Stimulated activated CD8-positive, alpha-beta memory T cell treated with anti-CD3 and anti-CD28 coated beads, Interleukin-4, amount 100 ng/mL, for 1 hour (primary cell): ENCODE results near the gene CHCHD3.
"Not testable (repeated sequence)": the region's sequence is repeated elsewhere in the genome, so short reads cannot be mapped to it uniquely, and the experiment has no call there.

Experiments used
- DNase-seq, 2 donors: peaks; one replicate each; pipeline ENCODE4 v3.0.0-alpha.2; 2020; ENCODE audit warnings: low read depth in 2 of 2, low spot score in 1 of 2

CHCHD3 gene

DNA sequence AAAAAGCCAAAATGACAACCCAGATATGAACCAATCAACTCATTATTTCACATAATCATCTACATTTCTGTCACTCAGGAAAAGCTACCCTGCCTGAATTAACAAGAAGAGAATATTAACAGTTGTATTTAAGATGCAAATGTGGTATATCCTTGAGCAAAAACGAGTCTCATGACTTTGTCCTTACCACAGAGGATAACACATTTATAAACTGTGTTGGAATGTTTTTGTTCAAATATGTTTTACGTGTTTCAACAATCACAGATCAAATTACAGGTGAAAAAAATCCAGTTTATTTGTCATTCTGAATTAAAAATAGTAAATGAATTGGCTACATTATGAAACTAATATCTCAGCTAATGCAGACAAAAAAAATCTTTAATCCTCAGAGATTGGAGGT, 34.6 kb downstream of the CHCHD3 start:
- DNase-seq, result no peak

DNA sequence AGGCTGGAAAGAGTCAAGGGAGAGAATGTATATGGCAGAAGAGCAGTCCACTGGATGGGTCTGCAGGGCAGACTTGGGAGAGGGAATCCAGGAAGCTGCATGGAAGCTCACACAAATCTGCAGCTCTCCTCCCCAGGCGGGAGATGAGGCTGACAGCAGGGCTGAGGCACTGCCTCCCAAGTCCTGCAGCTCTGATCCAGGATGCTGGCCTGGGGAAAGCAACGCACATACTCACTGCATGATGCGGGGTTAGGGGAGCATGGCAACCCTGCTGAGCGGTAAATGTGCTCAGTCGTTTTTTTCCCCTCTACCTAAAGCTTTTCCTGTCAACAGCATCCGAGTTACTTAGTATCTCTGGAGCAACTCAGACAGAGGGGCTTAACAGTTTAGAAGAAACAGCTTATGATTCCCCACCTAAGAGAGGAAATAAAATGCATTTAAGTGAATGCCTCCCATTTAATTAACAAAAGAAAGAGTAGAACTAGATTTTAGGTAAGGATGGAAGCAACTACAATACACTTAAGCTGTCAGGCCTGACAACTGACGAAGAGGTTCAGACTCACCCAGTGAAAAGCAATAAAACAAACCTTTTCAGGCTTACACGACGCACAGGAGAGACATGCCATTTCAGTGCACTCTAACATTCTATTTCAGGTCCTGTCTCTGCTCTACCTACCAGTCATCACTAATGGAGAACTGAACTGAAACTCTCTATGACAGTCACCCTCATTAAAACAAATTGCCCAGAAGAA, 37.0 kb downstream of the CHCHD3 start:
- DNase-seq, result no peak

DNA sequence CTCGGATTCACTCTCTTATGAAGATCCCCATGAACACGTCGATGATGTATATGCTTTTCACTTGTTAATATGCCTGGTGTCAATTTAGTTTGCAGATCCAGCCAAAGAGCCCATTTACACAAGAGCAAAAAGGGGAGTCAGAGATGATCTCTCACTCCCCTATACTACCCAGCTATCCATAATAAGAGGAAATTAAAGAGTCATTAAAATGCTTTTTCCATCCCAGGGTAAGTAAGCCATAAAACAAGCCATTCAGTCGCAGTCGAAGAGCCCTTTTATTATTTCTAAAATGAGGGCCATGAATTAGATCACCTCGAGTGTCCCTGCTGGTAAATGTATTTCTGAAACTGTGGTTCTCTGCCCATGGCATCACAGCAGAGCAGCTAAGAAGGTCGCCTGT, 41.2 kb downstream of the CHCHD3 start:
- no peak for DNase-seq

DNA sequence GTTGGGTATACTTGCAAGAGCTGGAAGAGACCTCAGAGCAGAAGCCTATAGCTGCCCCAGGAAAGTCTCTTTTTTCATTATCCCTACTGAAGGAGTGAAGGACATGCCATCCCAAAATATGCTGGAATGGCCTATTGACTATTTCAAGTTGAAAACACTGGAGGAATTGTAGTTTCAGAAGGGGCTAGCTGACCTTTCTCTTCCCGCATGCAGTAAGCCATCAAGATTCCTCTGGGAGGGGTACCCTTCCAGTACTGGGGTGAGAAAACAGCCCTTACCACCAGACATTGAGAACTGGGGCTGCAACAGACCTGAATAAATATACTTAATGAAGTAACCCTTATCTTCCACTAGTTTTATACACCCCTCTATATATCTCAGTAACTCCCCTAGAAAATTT, 41.7 kb downstream of the CHCHD3 start:
- no peak for DNase-seq

DNA sequence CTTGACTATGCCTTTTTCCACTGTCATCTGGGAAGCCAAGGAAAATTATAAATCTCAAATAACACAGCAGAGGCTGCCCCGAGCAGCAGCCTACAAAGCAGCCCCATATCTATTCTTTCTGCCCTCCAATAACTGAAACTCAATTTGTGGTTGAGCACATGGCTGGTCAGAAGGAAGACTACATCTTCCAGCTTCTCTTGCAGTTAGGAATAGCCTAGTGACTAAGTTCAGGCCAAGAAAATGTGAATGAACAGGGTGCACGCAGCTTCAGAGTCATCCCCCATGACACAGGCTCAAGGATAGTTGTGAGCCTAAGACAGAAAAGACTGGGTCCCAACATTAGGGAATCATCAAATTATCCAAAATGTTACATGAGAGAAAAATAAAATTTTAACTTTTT, 42.3 kb downstream of the CHCHD3 start:
- DNase-seq, result no peak

DNA sequence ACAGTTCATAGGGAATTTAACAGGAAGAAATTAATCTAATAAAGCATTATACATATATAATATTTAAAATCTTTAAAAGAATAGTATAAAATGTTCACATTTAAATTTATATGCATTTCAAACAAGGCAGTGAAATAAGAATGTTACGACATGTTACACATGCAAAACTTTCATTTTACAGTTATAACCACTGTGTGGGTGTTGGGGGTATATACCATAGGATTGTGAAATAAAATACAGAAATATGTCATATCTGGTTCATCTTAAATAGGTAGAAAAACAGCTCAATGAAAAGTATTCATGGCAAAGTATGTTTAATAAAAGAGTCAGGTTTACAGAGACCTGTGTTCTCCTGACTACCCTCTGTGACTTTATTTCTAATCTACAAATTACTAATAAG, 45.6 kb downstream of the CHCHD3 start:
- no peak for DNase-seq

DNA sequence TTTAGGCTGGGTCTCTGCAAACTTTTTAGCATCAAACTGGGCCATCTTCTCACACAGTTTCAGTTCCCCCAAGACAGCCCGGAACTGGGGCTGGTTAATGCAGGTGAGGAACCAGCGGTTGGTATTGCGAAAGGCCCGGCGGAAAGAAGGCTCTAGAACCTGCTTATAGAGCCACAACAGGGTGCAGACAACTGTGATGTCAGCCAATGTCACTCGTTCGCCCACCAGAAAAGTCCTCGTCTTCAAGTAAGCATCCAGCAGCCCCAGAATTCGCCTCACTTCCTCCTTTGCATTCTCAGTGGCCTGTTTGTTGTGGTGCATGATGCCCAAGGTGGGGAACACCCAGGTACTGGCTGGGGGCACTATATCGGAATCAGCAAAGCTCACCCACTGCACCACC, 46.6 kb downstream of the CHCHD3 start:
- DNase-seq, result not testable (repeated sequence)

DNA sequence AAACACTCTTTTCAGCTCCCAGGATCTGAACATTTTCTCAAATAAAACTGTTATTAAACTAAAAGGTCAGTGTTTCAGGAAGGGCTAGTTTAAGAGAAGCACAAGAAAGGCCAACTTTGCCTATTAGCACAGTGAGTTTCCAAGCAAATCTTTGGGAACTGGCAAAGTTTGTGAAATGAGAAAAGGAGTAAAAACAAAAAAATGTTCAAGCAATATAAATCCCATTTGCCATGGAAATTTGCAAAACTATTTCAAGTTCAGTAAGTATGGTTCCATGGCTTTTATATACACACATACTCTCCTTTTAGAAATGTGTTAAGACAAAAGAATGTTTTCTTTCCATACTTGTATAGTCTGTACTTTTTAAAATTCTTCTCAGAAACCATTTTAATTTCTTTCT, 51.5 kb downstream of the CHCHD3 start:
- DNase-seq, result no peak

DNA sequence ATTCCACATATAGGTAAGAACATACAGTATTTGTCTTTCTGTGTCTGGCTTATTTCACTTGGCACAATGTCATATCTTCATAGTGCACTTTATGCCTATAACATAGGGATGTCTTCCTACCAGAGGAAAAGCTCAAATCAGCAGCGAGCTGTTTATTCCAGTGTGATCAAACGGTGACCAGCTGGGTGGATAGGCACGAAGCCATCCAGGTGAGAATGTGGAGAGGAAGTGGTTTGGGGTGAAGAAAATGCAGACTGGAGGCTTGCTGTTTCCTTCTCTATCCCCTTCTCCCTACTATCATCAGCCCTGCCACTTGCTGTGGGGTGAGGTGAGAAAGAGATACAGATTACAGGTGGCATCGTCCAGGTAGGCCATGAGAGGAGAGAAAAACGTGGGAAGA, 52.4 kb downstream of the CHCHD3 start:
- DNase-seq, result no peak

DNA sequence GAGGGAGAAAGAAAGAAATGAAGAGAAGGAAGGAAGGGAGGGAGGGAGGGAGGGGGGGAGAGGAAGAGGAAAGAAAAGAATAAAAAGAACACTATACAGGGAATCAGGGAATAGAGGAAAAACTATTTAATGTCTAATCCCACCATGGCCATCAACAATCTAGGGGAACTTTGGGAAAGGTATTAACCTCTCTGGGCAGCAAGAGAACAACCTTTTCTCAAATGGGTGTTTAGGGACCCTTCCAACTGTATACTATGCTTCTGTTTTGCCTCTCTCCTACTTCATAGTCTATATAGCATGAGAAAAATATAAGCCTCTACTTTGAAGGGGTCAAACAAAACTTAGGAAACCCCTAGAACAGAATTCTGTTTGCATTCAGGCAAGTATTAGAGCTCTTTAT, 54.5 kb downstream of the CHCHD3 start:
- DNase-seq, result no peak

DNA sequence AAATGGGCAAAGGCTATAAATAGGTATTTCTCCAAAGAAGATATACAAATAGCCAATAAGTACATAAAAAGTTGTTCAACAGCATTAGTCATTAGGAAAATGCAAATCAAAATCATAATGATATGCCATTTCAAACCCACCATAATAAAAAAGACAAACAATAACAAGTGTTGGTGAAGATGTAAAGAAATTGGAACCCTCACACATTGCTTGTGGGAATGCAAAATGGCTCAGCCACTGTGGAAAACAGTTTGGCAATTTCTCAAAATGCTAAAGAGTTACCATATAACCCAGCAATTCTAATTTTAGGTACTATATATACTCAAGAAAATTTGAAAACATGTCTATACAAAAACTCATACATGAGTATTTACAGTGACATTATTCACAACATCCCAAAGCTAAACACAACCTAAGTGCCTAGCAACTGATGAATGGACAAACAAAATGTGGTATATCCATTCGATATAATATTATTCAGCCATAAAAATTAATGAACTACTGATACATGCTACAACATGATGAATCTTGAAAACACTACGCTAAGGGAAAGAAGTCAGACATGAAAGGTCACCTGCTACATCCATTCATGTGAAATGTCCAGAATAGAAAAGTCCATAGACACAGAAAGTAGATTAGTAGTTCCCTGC, 55.6 kb downstream of the CHCHD3 start:
- no peak for DNase-seq

DNA sequence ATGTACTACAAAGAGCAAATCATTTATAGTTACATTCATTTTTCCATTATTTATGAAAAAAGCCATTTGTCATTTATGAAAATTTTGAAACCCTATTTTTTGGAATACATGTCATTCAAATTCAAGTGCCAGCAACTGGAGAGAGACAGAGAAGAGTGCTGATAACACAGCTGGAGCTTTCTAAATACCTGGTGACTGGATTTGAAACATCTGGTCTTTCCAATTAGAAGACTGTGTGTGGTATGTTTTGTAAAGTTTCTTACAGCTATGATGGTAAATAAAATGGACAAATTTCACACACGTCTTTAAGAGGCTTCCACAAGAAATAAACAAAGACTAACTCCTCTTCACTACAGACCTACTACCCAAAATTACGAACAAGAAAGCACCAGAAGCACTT, 56.8 kb downstream of the CHCHD3 start:
- no peak for DNase-seq

DNA sequence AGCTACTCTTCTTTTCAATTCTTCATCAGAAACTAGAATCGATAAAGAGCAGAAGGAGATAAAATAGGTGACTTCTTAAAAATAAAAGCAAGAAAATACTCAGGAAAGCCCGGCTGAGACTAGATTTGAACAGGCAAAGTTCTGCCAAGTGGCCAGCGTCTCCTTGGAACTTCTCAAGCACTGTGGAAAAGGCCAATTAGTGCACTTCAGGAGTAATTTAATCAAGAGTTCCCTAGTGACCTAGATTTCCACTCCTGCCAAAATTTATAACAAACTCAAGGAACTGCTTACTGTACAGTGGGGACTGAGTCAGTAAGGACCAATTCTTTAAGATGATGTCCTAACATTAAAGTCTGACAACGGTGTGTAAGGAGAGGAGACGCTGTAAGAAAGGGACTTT, 57.3 kb downstream of the CHCHD3 start:
- DNase-seq, result no peak

DNA sequence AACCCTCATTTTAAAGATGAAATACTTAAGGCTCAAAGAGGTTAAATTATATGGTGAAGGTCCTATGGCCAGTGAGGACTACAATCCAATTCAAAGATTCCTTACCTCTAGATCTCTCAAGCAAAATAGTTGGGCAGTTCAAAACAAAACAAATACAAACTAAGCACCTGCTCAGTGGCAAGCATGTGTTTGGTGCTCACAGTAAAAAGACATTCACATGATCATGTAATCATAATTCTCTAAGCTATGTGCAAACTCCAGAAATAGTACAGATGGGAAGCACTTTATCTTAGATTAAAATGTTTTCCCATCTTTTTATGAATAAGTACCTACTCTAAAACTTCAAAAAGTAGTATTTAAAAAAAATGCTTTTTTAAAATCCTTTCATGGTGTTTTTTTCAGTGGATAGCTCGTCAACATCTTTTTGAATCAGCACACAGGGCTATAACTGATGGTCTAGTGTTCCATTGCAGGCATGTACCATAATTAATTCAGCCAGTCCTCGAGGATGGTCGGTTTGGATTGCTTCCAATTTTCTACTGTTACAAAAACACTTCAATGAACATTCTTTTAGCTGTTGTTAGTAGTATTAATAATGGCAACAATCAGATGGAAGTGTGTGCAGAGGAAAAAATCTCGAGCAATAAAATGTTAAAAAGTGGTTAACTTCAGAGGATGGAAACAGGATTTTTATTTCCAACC, 58.4 kb downstream of the CHCHD3 start:
- DNase-seq, result no peak

DNA sequence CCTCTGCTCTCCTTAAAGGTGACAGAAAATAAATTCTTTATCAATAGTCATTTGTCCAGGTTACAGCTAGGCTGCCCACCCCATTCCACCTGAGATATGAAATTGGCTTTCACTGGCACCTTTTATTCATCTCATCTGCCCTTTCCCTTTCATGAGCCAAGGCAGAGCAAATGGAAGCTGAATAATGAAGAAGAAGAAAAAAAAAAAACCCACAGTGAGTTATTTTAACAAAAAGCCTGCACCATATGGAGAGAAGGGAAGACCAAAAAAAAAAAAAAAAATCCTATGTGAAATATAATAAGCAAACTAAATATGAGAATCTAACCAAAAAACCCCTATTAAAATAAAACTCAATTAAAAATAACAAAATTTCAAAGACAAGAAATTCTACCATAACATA, 59.2 kb downstream of the CHCHD3 start:
- DNase-seq, result no peak

DNA sequence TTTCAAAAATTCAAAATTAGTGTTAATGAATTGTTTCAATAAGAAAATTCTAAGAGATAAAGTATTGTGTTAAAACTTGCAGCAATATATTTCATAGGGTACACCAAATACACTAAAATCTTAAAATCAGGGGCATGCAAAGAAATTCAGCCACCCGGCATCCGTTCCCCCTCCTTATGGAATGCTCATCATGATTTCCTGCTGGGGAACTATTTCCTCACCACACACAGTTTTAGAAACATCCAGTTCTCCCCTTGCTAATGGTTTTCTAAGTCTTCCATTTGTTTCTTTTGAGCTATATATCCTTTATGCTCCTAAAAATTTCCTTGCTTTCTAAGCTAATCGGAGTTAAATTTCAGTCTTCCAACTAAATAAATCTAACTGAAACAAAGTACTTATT, 60.7 kb downstream of the CHCHD3 start:
- DNase-seq, result no peak

DNA sequence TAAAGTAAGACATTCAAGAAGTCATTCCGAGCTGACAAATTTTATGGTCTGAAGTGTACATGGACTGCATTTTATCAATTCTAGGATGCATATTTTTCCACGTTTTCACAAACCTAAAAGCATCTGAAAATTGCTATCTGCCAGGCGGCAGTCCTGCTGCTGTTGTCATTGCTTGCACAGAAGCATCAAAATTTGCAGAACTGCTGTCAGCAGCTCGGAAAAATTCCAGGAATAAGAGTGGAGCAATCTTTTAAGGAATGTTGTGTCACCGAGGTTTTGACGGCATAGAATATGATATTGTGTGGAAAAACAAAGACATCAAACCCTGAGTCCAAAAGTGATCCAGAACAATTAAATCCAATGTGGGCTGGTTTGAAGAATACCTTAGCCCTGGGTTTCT, 61.4 kb downstream of the CHCHD3 start:
- DNase-seq, result no peak

DNA sequence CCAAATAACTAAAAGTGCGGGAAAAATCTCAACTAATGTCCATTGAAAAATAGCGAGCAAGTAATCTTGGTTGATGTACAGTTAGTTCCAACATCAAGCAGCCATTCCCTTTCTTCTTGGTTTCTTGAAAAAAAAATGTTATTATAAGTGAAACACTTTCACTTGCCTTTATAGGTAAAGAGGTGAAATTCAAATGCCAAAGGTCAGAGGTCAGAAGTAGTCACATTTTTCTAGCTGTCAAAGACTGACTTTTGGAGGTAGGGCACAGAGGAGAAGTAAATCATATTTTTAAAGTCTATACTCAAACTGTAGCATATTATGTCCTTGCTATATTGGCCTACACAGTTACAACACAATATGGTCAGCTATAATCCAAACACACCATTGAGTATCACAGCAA, 62.3 kb downstream of the CHCHD3 start:
- DNase-seq, result no peak

DNA sequence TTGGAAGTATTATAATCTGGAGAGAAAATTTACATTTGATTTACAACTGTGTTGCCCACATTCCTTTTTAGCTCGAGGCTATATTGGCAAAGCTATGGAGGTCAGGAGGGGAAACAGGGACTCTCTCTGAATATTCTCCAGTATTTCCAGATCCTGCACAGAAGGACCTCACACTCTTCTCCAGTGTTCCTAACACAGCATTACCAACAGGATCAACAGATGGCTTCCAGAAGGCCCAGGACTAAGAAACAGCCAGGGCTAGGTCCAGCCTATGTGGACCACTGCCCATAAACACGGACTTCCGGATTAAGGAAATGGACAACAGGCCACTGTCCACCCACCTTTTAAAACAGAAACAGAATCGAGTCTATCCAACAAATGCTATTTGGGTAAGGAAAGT, 65.3 kb downstream of the CHCHD3 start:
- no peak for DNase-seq

DNA sequence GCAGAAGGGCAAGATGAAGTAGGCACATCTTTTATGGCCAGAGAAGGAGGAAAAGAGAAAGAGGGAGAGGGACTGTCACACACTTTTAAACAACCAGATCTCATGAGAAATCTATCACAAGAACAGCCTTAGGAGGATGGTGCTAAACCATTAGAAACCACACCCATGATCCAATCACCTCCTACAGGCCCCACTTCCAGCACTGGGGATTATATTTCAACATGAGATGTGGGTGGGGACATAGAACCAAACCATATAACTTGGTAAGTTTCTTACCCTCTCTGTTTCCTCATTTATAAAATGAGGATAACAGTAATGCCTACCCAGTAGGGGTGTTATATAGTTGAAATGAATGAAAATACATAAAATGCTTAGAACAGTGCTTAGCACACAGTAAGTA, 66.0 kb downstream of the CHCHD3 start:
- no peak for DNase-seq

DNA sequence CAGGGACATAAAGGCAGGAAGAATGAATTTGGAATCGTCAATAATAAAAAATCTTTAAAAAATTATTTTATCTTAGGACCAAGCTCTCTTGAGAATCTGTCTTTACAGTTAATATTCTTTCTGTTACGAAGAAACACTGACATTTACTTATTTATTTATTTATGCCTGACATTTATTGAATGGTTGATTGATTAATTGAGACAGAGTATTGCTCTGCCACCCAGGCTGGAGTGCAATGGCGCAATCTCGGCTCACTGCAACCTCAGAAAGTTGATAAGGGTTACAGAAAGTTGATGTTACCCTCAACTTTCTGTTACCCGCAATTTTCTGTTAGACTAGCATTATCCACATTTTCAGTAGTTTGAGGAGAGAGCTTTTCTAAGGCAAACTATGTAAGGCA, 70.1 kb downstream of the CHCHD3 start:
- DNase-seq, result no peak

DNA sequence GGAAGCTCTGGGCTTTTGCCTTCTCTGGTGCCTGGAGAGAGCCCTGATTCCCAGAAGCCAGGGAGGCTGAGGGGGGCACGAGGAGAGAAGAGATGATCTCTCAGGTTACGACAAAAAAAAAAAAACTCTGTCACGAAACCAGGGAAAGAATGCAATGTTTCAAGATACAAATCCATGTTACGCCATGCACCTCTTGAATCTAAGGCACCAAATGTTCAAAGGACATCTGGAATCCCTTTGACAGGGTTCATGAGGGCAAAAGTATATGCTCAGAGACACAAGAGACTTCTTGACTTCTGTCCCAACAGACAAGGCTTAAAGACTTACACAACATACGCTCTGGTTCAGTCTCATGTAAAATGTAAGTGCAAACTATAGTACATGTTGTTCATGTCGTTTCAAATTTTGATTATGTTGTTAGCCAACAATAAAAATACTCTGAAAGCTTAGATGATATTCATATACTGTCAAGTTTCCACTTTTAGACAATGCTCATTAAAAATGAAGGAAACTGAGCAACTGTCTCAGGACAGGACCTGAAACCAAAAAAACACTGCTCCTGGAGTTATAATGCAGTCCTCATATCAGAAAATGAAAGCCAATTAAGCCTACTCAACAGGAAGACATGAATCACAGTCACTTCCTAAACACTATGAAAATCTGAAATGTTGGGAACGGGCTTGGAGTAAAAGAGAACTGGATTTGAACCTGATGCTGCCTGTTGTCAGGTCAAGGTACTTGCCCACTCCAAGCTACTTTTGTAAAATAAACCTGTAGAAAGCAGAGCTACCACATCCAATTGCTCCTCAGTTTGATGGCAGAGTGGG, 72.3 kb downstream of the CHCHD3 start:
- no peak for DNase-seq
